ENCODE results near the gene ABTB2. TPM values are rescaled to one million over a fixed set of nuclear protein-coding genes. Genes with fewer than 3 reads are reported as not detected.

The ABTB2 gene
- total RNA-seq, 1 experiment from 2014 or later: 46.3 TPM

- DNase-seq (ENCODE audit: low spot score): no peak
- Histone ChIP-seq H3K9me3 (ENCODE audit: low read depth, low read length, poor library complexity, severe bottlenecking) (peaks cover 28% of the 10 kb centered on the region), H3K4me1 (ENCODE audit: insufficient read depth, low read length, poor library complexity, severe bottlenecking) (peaks cover 33% of the 10 kb centered on the region), H3K27ac (ENCODE audit: low read depth, low read length, poor library complexity, severe bottlenecking) (no peak overlapping the region), H3K36me3 (ENCODE audit: insufficient read depth, low read length, poor library complexity, severe bottlenecking) (no peaks in the 10 kb centered on the region), H3K27me3 (replicated peaks; ENCODE audit: insufficient read depth, low read depth, low read length, poor library complexity) (no peaks in the 10 kb centered on the region), H3K4me3 (ENCODE audit: low read depth, low read length, poor library complexity, severe bottlenecking) (no peak overlapping the region)
- ChIA-PET CTCF (interaction anchor here (0.7 kb wide), 1 partner anchor 164 kb away, joined by 8 read pairs; no protein-coding TSS in a partner anchor), POLR2A (ENCODE audit: low non-redundant PET) (interaction anchor here (0.5 kb wide), 1 partner anchor 36 kb away, joined by 3 read pairs; no protein-coding TSS in a partner anchor)
- no peak for TF ChIP-seq CTCF (conservative IDR thresholded peaks at IDR 0.05; ENCODE audit: low read depth, low read length)
- TF ChIP-seq EZH2 (IDR thresholded peaks at IDR 0.05; ENCODE audit: borderline replicate concordance, low read depth, low read length, poor library complexity, severe bottlenecking): no peak
- intact Hi-C loops (cut with micrococcal nuclease; ENCODE audit: unreplicated experiment): no loop called here
- no TSS peak for BruUV-seq (replicated peaks)
Measured at GRCh38 chr11:34397811-34398210, 40.0 kb upstream of the ABTB2 start.

- no peaks in the 10 kb centered on the region for H3K27me3 ChIP-seq (replicated peaks; ENCODE audit: insufficient read depth, low read depth, low read length, poor library complexity)
- peak; percentile 61 for DNase-seq (ENCODE audit: low spot score)
- intact Hi-C loops (cut with micrococcal nuclease; ENCODE audit: unreplicated experiment): no loop called here
- no peak for TF ChIP-seq EZH2 (IDR thresholded peaks at IDR 0.05; ENCODE audit: borderline replicate concordance, low read depth, low read length, poor library complexity, severe bottlenecking)
- no peak for TF ChIP-seq CTCF (conservative IDR thresholded peaks at IDR 0.05; ENCODE audit: low read depth, low read length)
- no TSS peak for BruUV-seq (replicated peaks)
- H3K36me3 ChIP-seq (ENCODE audit: insufficient read depth, low read length, poor library complexity, severe bottlenecking): no peaks in the 10 kb centered on the region
- ChIA-PET POLR2A (ENCODE audit: low non-redundant PET) (no interaction called here), CTCF (interaction anchor here (2.2 kb wide), 1 partner anchor 223 kb away, joined by 9 read pairs; no protein-coding TSS in a partner anchor)
- no peak overlapping the region for H3K27ac ChIP-seq (ENCODE audit: low read depth, low read length, poor library complexity, severe bottlenecking)
- no peak overlapping the region for H3K4me3 ChIP-seq (ENCODE audit: low read depth, low read length, poor library complexity, severe bottlenecking)
- peaks cover 30% of the 10 kb centered on the region for H3K9me3 ChIP-seq (ENCODE audit: low read depth, low read length, poor library complexity, severe bottlenecking)
- H3K4me1 ChIP-seq (ENCODE audit: insufficient read depth, low read length, poor library complexity, severe bottlenecking): peaks cover 33% of the 10 kb centered on the region
Measured at GRCh38 chr11:34397120-34397519, 39.3 kb upstream of the ABTB2 start.

GRCh38 chr11:34395916-34396550 lies 38.2 kb upstream of the ABTB2 start:
- POLR2A ChIA-PET (ENCODE audit: low non-redundant PET): interaction anchor here (0.6 kb wide), 2 partner anchors 38 to 217 kb away, joined by 4 to 5 read pairs; no protein-coding TSS in a partner anchor
- Histone ChIP-seq H3K27ac (ENCODE audit: low read depth, low read length, poor library complexity, severe bottlenecking) (peak overlapping the region; percentile 43), H3K36me3 (ENCODE audit: insufficient read depth, low read length, poor library complexity, severe bottlenecking) (no peaks in the 10 kb centered on the region), H3K27me3 (replicated peaks; ENCODE audit: insufficient read depth, low read depth, low read length, poor library complexity) (peaks cover 5% of the 10 kb centered on the region), H3K4me3 (ENCODE audit: low read depth, low read length, poor library complexity, severe bottlenecking) (no peak overlapping the region), H3K9me3 (ENCODE audit: low read depth, low read length, poor library complexity, severe bottlenecking) (peaks cover 30% of the 10 kb centered on the region), H3K4me1 (ENCODE audit: insufficient read depth, low read length, poor library complexity, severe bottlenecking) (peaks cover 33% of the 10 kb centered on the region)
- CTCF ChIA-PET: interaction anchor here (0.6 to 2.2 kb wide), 3 partner anchors 40 to 461 kb away, joined by 3 to 9 read pairs (median 4); no protein-coding TSS in a partner anchor
- BruUV-seq (replicated peaks): no TSS peak
- TF ChIP-seq CTCF (conservative IDR thresholded peaks at IDR 0.05; ENCODE audit: low read depth, low read length) (no peak), EZH2 (IDR thresholded peaks at IDR 0.05; ENCODE audit: borderline replicate concordance, low read depth, low read length, poor library complexity, severe bottlenecking) (no peak)
- intact Hi-C loops (cut with micrococcal nuclease; ENCODE audit: unreplicated experiment): no loop called here
- peak; percentile 99 for DNase-seq (ENCODE audit: low spot score)

Measured in A673 (cell line).